IPS-20b (cell line): Measurements from ENCODE around the gene PIP4K2A.
"Not testable (repeated sequence)": the region's sequence is repeated elsewhere in the genome, so short reads cannot be mapped to it uniquely, and the experiment has no call there.

Experiments
- H3K27ac ChIP-seq: one replicate; pipeline ENCODE4 v1.5.1; 2013; ENCODE audit warnings: low read length
- H3K27me3 ChIP-seq: 2 replicates; pipeline ENCODE4 v1.6.1; 2013; ENCODE audit warnings: mild to moderate bottlenecking, low read length, inconsistent platforms; ENCODE audit not compliant: insufficient read depth
- H3K36me3 ChIP-seq: 2 replicates; pipeline ENCODE4 v1.6.1; 2013; ENCODE audit warnings: low read depth, mild to moderate bottlenecking, inconsistent platforms, low read length, moderate library complexity; ENCODE audit not compliant: insufficient read depth
- H3K4me1 ChIP-seq: 2 replicates; pipeline ENCODE4 v1.6.1; 2013; ENCODE audit warnings: mild to moderate bottlenecking, control low read depth, inconsistent platforms, low read length, moderate library complexity; ENCODE audit not compliant: insufficient read depth
- H3K4me3 ChIP-seq: 2 replicates; pipeline ENCODE4 v1.5.1; 2013; ENCODE audit warnings: mild to moderate bottlenecking, low read length, inconsistent platforms
- H3K9ac ChIP-seq: 2 replicates; pipeline ENCODE4 v1.6.1; 2013; ENCODE audit warnings: low read depth, mild to moderate bottlenecking, inconsistent platforms, low read length, moderate library complexity
- H3K9me3 ChIP-seq: 2 replicates; pipeline ENCODE4 v1.6.1; 2013; ENCODE audit warnings: mild to moderate bottlenecking, low read depth, low read length, inconsistent platforms; ENCODE audit not compliant: insufficient read depth

PIP4K2A gene

DNA sequence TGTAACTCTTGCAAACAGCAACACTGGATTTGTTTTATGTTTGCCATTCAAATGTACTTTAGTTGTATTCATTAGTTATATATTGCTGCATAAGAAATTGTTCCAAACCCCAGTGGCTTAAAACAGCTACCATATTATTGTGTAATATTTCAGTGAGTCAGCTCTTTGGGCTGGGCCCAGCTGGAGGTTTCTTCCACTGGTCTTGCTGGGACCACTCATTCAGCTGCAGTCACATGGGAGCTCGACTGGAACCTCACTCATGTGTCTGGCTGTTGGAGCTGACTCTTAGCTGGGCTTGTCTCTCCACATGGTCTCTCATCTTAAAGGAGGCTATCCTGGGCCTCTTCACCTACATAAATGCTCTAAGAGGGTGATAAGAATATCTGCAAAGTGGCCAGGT, 23.2 kb upstream of the PIP4K2A start:
- Histone ChIP-seq H3K4me3 (no peak overlapping the region), H3K36me3 (no peaks in the 10 kb centered on the region), H3K27me3 (no peaks in the 10 kb centered on the region), H3K4me1 (no peaks in the 10 kb centered on the region), H3K27ac (no peak overlapping the region), H3K9me3 (no peaks in the 10 kb centered on the region), H3K9ac (no peak overlapping the region)

DNA sequence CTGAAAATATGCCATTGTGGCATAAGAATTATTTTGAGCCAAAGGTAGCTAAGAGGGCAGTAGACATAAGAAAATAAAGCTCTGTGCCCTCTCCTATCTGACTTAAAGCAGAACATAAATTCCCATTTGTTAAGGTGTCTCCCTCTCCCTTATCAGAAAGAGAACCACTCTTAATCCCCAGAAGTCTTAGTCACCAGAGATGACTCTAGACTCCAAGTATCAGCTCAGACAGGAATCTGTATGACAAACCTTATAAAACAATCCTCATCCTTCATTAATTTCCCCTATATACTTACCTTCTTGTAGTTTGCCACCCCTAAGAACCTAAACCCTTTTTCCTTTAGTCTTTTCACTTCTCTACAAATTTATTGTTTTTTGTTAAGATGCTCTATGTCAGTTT, 21.8 kb upstream of the PIP4K2A start:
- H3K9ac ChIP-seq, result no peak overlapping the region
- H3K9me3 ChIP-seq, result no peaks in the 10 kb centered on the region
- no peaks in the 10 kb centered on the region for H3K4me1 ChIP-seq

GRCh38 chr10:22733992-22734391, 19.6 kb upstream of the PIP4K2A start:
- no peaks in the 10 kb centered on the region for H3K9me3 ChIP-seq
- no peaks in the 10 kb centered on the region for H3K27me3 ChIP-seq
- H3K36me3 ChIP-seq, result no peaks in the 10 kb centered on the region
- no peak overlapping the region for H3K4me3 ChIP-seq
- no peaks in the 10 kb centered on the region for H3K4me1 ChIP-seq
- H3K27ac ChIP-seq, result no peak overlapping the region
- no peak overlapping the region for H3K9ac ChIP-seq

More for the DNA sequence above, 21.8 kb upstream of the PIP4K2A start:
- no peak overlapping the region for H3K4me3 ChIP-seq
- no peak overlapping the region for H3K27ac ChIP-seq
- no peaks in the 10 kb centered on the region for H3K36me3 ChIP-seq
- H3K27me3 ChIP-seq, result no peaks in the 10 kb centered on the region

- Histone ChIP-seq H3K4me3 (no peak overlapping the region), H3K9me3 (no peaks in the 10 kb centered on the region), H3K9ac (no peak overlapping the region), H3K36me3 (no peaks in the 10 kb centered on the region), H3K4me1 (peaks cover 2% of the 10 kb centered on the region; the same call in 1 of the 2 replicates), H3K27ac (no peak overlapping the region), H3K27me3 (no peaks in the 10 kb centered on the region)
These were observed 13.3 kb upstream of the PIP4K2A start for GRCh38 chr10:22727663-22728062.

- peaks cover 4% of the 10 kb centered on the region; the same call in 1 of the 2 replicates for H3K4me1 ChIP-seq
- H3K27me3 ChIP-seq, result no peaks in the 10 kb centered on the region
- no peaks in the 10 kb centered on the region for H3K36me3 ChIP-seq
- no peak overlapping the region for H3K27ac ChIP-seq
- no peak overlapping the region for H3K4me3 ChIP-seq
- no peaks in the 10 kb centered on the region for H3K9me3 ChIP-seq
- H3K9ac ChIP-seq, result no peak overlapping the region
These were observed 12.7 kb upstream of the PIP4K2A start for GRCh38 chr10:22727112-22727511.

GRCh38 chr10:22724773-22725172, 10.4 kb upstream of the PIP4K2A start:
- Histone ChIP-seq H3K9ac (no peak overlapping the region), H3K36me3 (no peaks in the 10 kb centered on the region), H3K4me1 (peaks cover 4% of the 10 kb centered on the region; the same call in 1 of the 2 replicates), H3K27me3 (no peaks in the 10 kb centered on the region), H3K27ac (no peak overlapping the region), H3K4me3 (no peak overlapping the region), H3K9me3 (no peaks in the 10 kb centered on the region)

DNA sequence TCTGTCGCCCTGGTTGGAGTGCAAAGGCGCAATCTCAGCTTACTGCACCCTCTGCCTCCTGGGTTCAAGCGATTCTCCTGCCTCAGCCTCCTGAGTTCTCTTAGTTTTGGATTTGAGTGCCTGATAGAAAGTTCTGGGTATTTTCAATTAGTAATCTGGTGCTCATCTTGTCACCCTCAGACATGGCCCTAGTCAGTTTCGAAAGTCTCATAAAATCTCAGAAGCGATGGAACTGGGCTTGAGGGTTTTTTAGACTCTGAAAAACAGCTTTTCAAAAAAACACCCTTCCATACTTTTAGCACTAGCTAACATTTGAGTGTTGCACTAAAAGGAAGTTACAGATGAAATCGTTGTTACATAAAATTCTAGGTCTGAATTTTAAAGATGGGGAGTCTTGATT, 9.4 kb upstream of the PIP4K2A start:
- Histone ChIP-seq H3K9ac (no peak overlapping the region), H3K27me3 (no peaks in the 10 kb centered on the region; the same call in 1 of the 2 replicates), H3K4me3 (no peak overlapping the region), H3K27ac (no peak overlapping the region), H3K9me3 (no peaks in the 10 kb centered on the region), H3K36me3 (no peaks in the 10 kb centered on the region), H3K4me1 (peaks cover 4% of the 10 kb centered on the region; the same call in 1 of the 2 replicates)

GRCh38 chr10:22723343-22723779, 9.0 kb upstream of the PIP4K2A start:
- Histone ChIP-seq H3K9me3 (no peaks in the 10 kb centered on the region), H3K27me3 (no peaks in the 10 kb centered on the region; the same call in 1 of the 2 replicates), H3K27ac (no peak overlapping the region), H3K4me1 (peaks cover 4% of the 10 kb centered on the region; the same call in 1 of the 2 replicates), H3K4me3 (no peak overlapping the region), H3K9ac (no peak overlapping the region), H3K36me3 (no peaks in the 10 kb centered on the region)

DNA sequence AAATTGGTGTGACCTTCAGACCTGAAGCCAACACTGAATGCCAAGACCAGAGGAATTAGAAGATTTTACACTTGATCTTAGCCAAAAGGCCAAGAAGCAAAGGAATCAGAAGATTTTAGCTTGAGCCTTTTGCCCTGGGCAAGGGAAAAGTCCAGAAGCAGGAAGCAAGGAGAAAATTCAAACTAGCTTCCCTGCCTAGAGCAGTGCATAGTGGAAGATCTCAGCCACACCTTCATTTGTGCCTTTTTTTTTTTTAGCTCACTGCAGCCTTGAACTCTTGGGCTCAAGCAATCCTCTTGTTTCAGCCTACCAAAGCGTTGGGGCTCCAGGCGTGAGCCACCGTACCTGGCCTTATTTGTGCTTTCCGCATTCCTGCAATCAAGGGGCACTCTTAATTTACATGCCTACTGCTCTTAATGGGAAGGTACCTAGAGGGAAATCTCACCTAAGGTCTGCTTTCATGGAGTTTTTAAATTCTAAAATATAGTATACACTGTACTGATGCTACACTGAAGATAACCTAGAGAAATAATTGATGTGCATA, 8.3 kb upstream of the PIP4K2A start:
- Histone ChIP-seq H3K4me3 (no peak overlapping the region), H3K36me3 (no peaks in the 10 kb centered on the region), H3K4me1 (peaks cover 4% of the 10 kb centered on the region; the same call in 1 of the 2 replicates), H3K9me3 (no peaks in the 10 kb centered on the region), H3K27me3 (no peaks in the 10 kb centered on the region; the same call in 1 of the 2 replicates), H3K27ac (no peak overlapping the region), H3K9ac (no peak overlapping the region)

DNA sequence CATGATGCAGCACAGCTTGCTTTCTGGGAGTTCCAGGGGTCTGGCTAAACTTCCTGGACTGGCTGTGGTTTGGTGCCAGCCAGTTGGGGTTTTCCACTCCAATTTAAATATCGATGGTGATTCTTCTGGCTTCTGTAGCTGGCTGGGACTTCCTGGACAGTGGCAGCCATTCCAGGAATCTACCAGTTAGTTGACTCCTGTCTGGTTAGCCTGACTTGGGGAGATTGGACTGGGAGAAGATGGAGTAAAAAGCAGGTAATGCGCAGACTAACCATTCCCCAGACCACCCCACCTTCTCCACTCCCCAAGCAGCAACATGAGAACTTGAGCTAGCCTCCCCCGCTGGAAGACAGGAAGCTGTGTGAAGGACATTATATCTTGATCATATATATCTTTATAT, 6.3 kb upstream of the PIP4K2A start:
- no peak overlapping the region for H3K4me3 ChIP-seq
- H3K9ac ChIP-seq, result no peak overlapping the region
- H3K27ac ChIP-seq, result no peak overlapping the region
- no peaks in the 10 kb centered on the region for H3K9me3 ChIP-seq
- peaks cover 4% of the 10 kb centered on the region; the same call in 1 of the 2 replicates for H3K4me1 ChIP-seq
- H3K27me3 ChIP-seq, result peaks cover 6% of the 10 kb centered on the region
- no peaks in the 10 kb centered on the region for H3K36me3 ChIP-seq

- H3K27me3 ChIP-seq, result peaks cover 17% of the 10 kb centered on the region
- no peak overlapping the region for H3K4me3 ChIP-seq
- no peaks in the 10 kb centered on the region for H3K36me3 ChIP-seq
- no peak overlapping the region for H3K27ac ChIP-seq
- H3K9ac ChIP-seq, result no peak overlapping the region
- H3K9me3 ChIP-seq, result no peaks in the 10 kb centered on the region
- H3K4me1 ChIP-seq, result peaks cover 4% of the 10 kb centered on the region; the same call in 1 of the 2 replicates
These were observed 5.1 kb upstream of the PIP4K2A start for GRCh38 chr10:22719406-22720042.

- H3K9me3 ChIP-seq, H3K4me1 ChIP-seq, H3K9ac ChIP-seq, H3K4me3 ChIP-seq, H3K36me3 ChIP-seq, H3K27ac ChIP-seq: not testable (repeated sequence)
- peaks cover 17% of the 10 kb centered on the region for H3K27me3 ChIP-seq
These were observed 4.3 kb upstream of the PIP4K2A start for GRCh38 chr10:22718659-22719058.
